Panc1 (cell line): ENCODE measurements around the gene ACP3. TPM values are rescaled to one million over a fixed set of nuclear protein-coding genes. Genes with fewer than 3 reads are reported as not detected.

ENCODE experiments used
- ATAC-seq: fragments of 200-7000 bp; cut with Tn5 transposase; 2 replicates; pipeline ENCODE4 v1.9.1; 2020; ENCODE audit warnings: mild to moderate bottlenecking, moderate library complexity
- BruUV-seq: library from RNA; stranded (reverse); fragments of 400-500 nt; replicated peaks from 2 replicates; lab custom pipeline; 2021; lab: Mats Ljungman, UMichigan
- CTCF ChIA-PET: fragments of 300-600 bp; sonication (Branson Sonifier 250); formaldehyde crosslinking; loops from one replicate; lab custom pipeline; 2022; ENCODE audit warnings: antibody characterized with exemption; lab: Charles Lee
- POLR2A ChIA-PET: fragments of 300-600 bp; sonication (Branson Sonifier 250); formaldehyde crosslinking; loops from one replicate; lab custom pipeline; 2022; ENCODE audit warnings: antibody characterized with exemption; lab: Charles Lee
- DNase-seq: peaks from one replicate; pipeline ENCODE4 v3.0.0-alpha.2; 2010; ENCODE audit warnings: low read depth, low spot score
- H3K27ac ChIP-seq: 2 replicates; pipeline ENCODE4 v1.5.1; 2011; ENCODE audit warnings: mild to moderate bottlenecking, low read length, inconsistent platforms
- H3K27me3 ChIP-seq: fragments of 200-500 bp; sonication (Bioruptor generic); 2 replicates; pipeline ENCODE4 v1.6.0; 2014; ENCODE audit warnings: low read length, inconsistent platforms; ENCODE audit not compliant: control insufficient read depth, insufficient read depth
- H3K36me3 ChIP-seq: fragments of 200-500 bp; sonication (Bioruptor generic); 2 replicates; pipeline ENCODE4 v1.5.1; 2014; ENCODE audit warnings: inconsistent platforms, mild to moderate bottlenecking, low read length, moderate library complexity; ENCODE audit not compliant: control insufficient read depth, insufficient read depth
- H3K4me1 ChIP-seq: 2 replicates; pipeline ENCODE4 v1.5.1; 2011; ENCODE audit warnings: inconsistent platforms, mild to moderate bottlenecking, low read length, moderate library complexity; ENCODE audit not compliant: control insufficient read depth, insufficient read depth
- H3K4me3 ChIP-seq, 2 experiments: 2 replicates each; pipeline ENCODE4 v1.5.1; 2011 to 2012; ENCODE audit warnings: low read depth in 2 of 2, low read length in 2 of 2, mild to moderate bottlenecking in 2 of 2, inconsistent platforms in 1 of 2, moderate library complexity in 1 of 2
- H3K9me3 ChIP-seq: fragments of 200-500 bp; sonication (Bioruptor generic); 2 replicates; pipeline ENCODE4 v1.5.1; 2014; ENCODE audit warnings: low read depth, mild to moderate bottlenecking, inconsistent platforms, low read length, moderate library complexity; ENCODE audit not compliant: control insufficient read depth, insufficient read depth
- CTCF ChIP-seq: fragments of 450-650 bp; IDR thresholded peaks from 2 replicates; pipeline ENCODE4 v1.5.1; 2017; ENCODE audit warnings: mild to moderate bottlenecking
- POLR2AphosphoS5 ChIP-seq: IDR thresholded peaks from 2 replicates; pipeline ENCODE4 v1.6.1; 2012; ENCODE audit warnings: mild to moderate bottlenecking, low read depth, low read length, moderate library complexity
- REST ChIP-seq, 2 experiments: IDR thresholded peaks; 2 replicates each; pipeline ENCODE4 v1.6.1; 2011 to 2012; ENCODE audit warnings: low read depth in 2 of 2, control low read depth in 1 of 2, low read length in 1 of 2, mild to moderate bottlenecking in 1 of 2, moderate library complexity in 1 of 2; ENCODE audit not compliant: insufficient read depth in 1 of 2
- SIN3A ChIP-seq: IDR thresholded peaks from 2 replicates; pipeline ENCODE4 v1.6.1; 2012; ENCODE audit warnings: low read depth, mild to moderate bottlenecking, low read length, moderate library complexity, borderline replicate concordance; ENCODE audit not compliant: insufficient read depth
- TCF7L2 ChIP-seq: IDR thresholded peaks from 2 replicates; pipeline ENCODE4 v1.6.1; 2011; ENCODE audit warnings: mild to moderate bottlenecking, low read depth, low read length, inconsistent platforms
- in situ Hi-C: cut with HindIII; loops from 2 replicates; pipeline ENCODE4 v1.10.0; 2016; ENCODE audit warnings: low sequenced_read_pairs, low pct_unique_long_range_greater_than_20kb
- intact Hi-C: fragments of 100-400 bp; cut with micrococcal nuclease; formaldehyde crosslinking; loops from one replicate; pipeline ENCODE4 v1.10.0; 2022; ENCODE audit not compliant: unreplicated experiment
- total RNA-seq: library from RNA; stranded (reverse); gene quantifications from one replicate; pipeline ENCODE4 v1.2.1, GENCODE V29; 2021; ENCODE audit not compliant: unreplicated experiment

ACP3 gene
- total RNA-seq, 1 experiment from 2014 or later: not detected

GRCh38 chr3:132342183-132342582, 25.0 kb downstream of the ACP3 start:
- Histone ChIP-seq H3K27ac (no peak overlapping the region), H3K4me1 (no peaks in the 10 kb centered on the region), H3K36me3 (no peaks in the 10 kb centered on the region), H3K9me3 (no peaks in the 10 kb centered on the region), H3K27me3 (peaks cover 22% of the 10 kb centered on the region), H3K4me3 (no peak overlapping the region)
- no peak for TF ChIP-seq POLR2AphosphoS5
- no peak for TF ChIP-seq TCF7L2
- no peak for TF ChIP-seq CTCF
- ATAC-seq (peak; percentile 81; the same call in 1 of the 2 replicates), DNase-seq (no peak)
- no TSS peak for BruUV-seq
- ChIA-PET POLR2A (no interaction called here), CTCF (interaction anchor here (0.7 kb wide), 1 partner anchor 18 kb away, joined by 4 read pairs; no protein-coding TSS in a partner anchor)
- in situ Hi-C loops: no loop called here
- intact Hi-C loops: loop anchor here (10.0 kb wide), 1 partner anchor 307 kb away; the partner anchor contains the start of gene CPNE4

GRCh38 chr3:132342610-132343009, 25.4 kb downstream of the ACP3 start:
- ATAC-seq: no peak
- H3K36me3 ChIP-seq: no peaks in the 10 kb centered on the region
- no TSS peak for BruUV-seq
- H3K4me3 ChIP-seq: no peak overlapping the region
- intact Hi-C loops: loop anchor here (1.0 to 10.0 kb wide), 2 partner anchors 89 to 308 kb away; partner anchors contain the start of gene CPNE4
- H3K4me1 ChIP-seq: no peaks in the 10 kb centered on the region
- ChIA-PET POLR2A (no interaction called here), CTCF (interaction anchor here (0.6 to 1.3 kb wide), 3 partner anchors 9 to 85 kb away, joined by 3 to 10 read pairs (median 4); no protein-coding TSS in a partner anchor)
- no peaks in the 10 kb centered on the region for H3K9me3 ChIP-seq
- peaks cover 22% of the 10 kb centered on the region for H3K27me3 ChIP-seq
- in situ Hi-C loops: no loop called here
- TF ChIP-seq POLR2AphosphoS5: no peak
- no peak for TF ChIP-seq CTCF
- TF ChIP-seq TCF7L2: no peak
- TF ChIP-seq REST (IDR thresholded peaks at IDR 0.05; ENCODE audit: insufficient read depth in 1 of 2, low read depth in 2 of 2, low read length in 1 of 2): no peak
- no peak for TF ChIP-seq SIN3A
- no peak overlapping the region for H3K27ac ChIP-seq
- no peak for DNase-seq
